GM18498 (cell line): ENCODE measurements around the gene MRTFA.
"Not testable (repeated sequence)": the region's sequence is repeated elsewhere in the genome, so short reads cannot be mapped to it uniquely, and the experiment has no call there.

Experiments
- ATAC-seq: cut with Tn5 transposase; IDR thresholded peaks from one replicate; pipeline ENCODE4 v1.9.1; 2021; ENCODE audit warnings: mild to moderate bottlenecking, moderate library complexity; ENCODE audit not compliant: unreplicated experiment

The MRTFA gene

GRCh38 chr22:40525250-40525884 lies 111.2 kb downstream of the MRTFA start:
- ATAC-seq: no peak

GRCh38 chr22:40524392-40525249 lies 111.9 kb downstream of the MRTFA start:
- no peak for ATAC-seq

- ATAC-seq: no peak
Measured at GRCh38 chr22:40522141-40522540, 114.4 kb downstream of the MRTFA start.

- no peak for ATAC-seq
Measured at GRCh38 chr22:40521046-40521445, 115.5 kb downstream of the MRTFA start.

GRCh38 chr22:40520562-40520961 lies 116.0 kb downstream of the MRTFA start:
- ATAC-seq: no peak

GRCh38 chr22:40519948-40520331 lies 116.6 kb downstream of the MRTFA start:
- no peak for ATAC-seq

- peak; percentile 69 for ATAC-seq
Measured at GRCh38 chr22:40519284-40519947, 117.1 kb downstream of the MRTFA start.

GRCh38 chr22:40518840-40519239 lies 117.7 kb downstream of the MRTFA start:
- ATAC-seq: no peak

GRCh38 chr22:40517631-40518030 lies 118.9 kb downstream of the MRTFA start:
- no peak for ATAC-seq

- no peak for ATAC-seq
Measured at GRCh38 chr22:40516416-40516815, 120.1 kb downstream of the MRTFA start.

GRCh38 chr22:40512426-40513136 lies 123.9 kb downstream of the MRTFA start:
- no peak for ATAC-seq

GRCh38 chr22:40511604-40512003 lies 124.9 kb downstream of the MRTFA start:
- ATAC-seq: no peak

- ATAC-seq: no peak
Measured at GRCh38 chr22:40510631-40511364, 125.7 kb downstream of the MRTFA start.

GRCh38 chr22:40509401-40510134 lies 127.0 kb downstream of the MRTFA start:
- no peak for ATAC-seq

GRCh38 chr22:40508046-40508445 lies 128.5 kb downstream of the MRTFA start:
- ATAC-seq: not testable (repeated sequence)

GRCh38 chr22:40507491-40507890 lies 129.0 kb downstream of the MRTFA start:
- ATAC-seq: no peak

- ATAC-seq: no peak
Measured at GRCh38 chr22:40506762-40507161, 129.8 kb downstream of the MRTFA start.

- no peak for ATAC-seq
Measured at GRCh38 chr22:40504285-40505249, 132.0 kb downstream of the MRTFA start.

GRCh38 chr22:40502919-40503318 lies 133.6 kb downstream of the MRTFA start:
- ATAC-seq: no peak
